OCI-LY7 (cell line): Measurements from ENCODE around the gene SPOCK1. TPM values are rescaled to one million over a fixed set of nuclear protein-coding genes. Genes with fewer than 3 reads are reported as not detected.

Source experiments
- BruUV-seq: library from RNA; stranded (reverse); fragments of 400-500 nt; replicated peaks from 2 replicates; lab custom pipeline; 2021; lab: Mats Ljungman, UMichigan
- CTCF ChIA-PET: fragments of 300-600 bp; sonication (Branson Sonifier 250); formaldehyde crosslinking; loops from one replicate; lab custom pipeline; 2022; ENCODE audit warnings: antibody characterized with exemption; ENCODE audit not compliant: unreplicated experiment; lab: Charles Lee
- POLR2A ChIA-PET: fragments of 300-600 bp; sonication (Branson Sonifier 250); formaldehyde crosslinking; loops from one replicate; lab custom pipeline; 2022; ENCODE audit warnings: antibody characterized with exemption; lab: Charles Lee
- DNase-seq: peaks from one replicate; pipeline ENCODE4 v3.0.0-alpha.2; 2015; ENCODE audit warnings: low spot score
- H2AFZ ChIP-seq: fragments of 200-600 bp; sonication (generic), shearing (Covaris generic); 2 replicates; pipeline ENCODE4 v1.6.1; 2014; ENCODE audit warnings: mild to moderate bottlenecking, antibody characterized with exemption, low read length, moderate library complexity
- H3K27ac ChIP-seq: fragments of 200-600 bp; sonication (generic); 2 replicates; pipeline ENCODE4 v1.5.1; 2014; ENCODE audit warnings: mixed run types, low read depth, mild to moderate bottlenecking, moderate library complexity, low read length, inconsistent platforms; ENCODE audit not compliant: poor library complexity, severe bottlenecking
- H3K36me3 ChIP-seq: fragments of 200-600 bp; sonication (generic); 2 replicates; pipeline ENCODE4 v1.6.1; 2014; ENCODE audit warnings: mild to moderate bottlenecking, antibody characterized with exemption, low read length, moderate library complexity, mixed read lengths; ENCODE audit not compliant: insufficient read depth
- H3K4me1 ChIP-seq: fragments of 200-600 bp; sonication (generic); 2 replicates; pipeline ENCODE4 v1.5.1; 2014; ENCODE audit warnings: mild to moderate bottlenecking, low read length; ENCODE audit not compliant: insufficient read depth, poor library complexity, severe bottlenecking
- H3K4me2 ChIP-seq: fragments of 200-600 bp; sonication (generic); 2 replicates; pipeline ENCODE4 v1.6.1; 2014; ENCODE audit warnings: mild to moderate bottlenecking, low read length
- H3K4me3 ChIP-seq: fragments of 200-600 bp; sonication (generic); 2 replicates; pipeline ENCODE4 v1.5.1; 2014; ENCODE audit warnings: mild to moderate bottlenecking, low read depth, low read length; ENCODE audit not compliant: poor library complexity, severe bottlenecking
- H3K79me2 ChIP-seq: fragments of 200-600 bp; sonication (generic); 2 replicates; pipeline ENCODE4 v1.6.1; 2016; ENCODE audit warnings: low read depth, mild to moderate bottlenecking, low read length, moderate library complexity, mixed read lengths; ENCODE audit not compliant: insufficient read depth
- H3K9me2 ChIP-seq: fragments of 200-600 bp; sonication (generic); 2 replicates; pipeline ENCODE4 v1.6.1; 2016; ENCODE audit warnings: mild to moderate bottlenecking, low read length, mixed read lengths; ENCODE audit not compliant: insufficient read depth
- H3K9me3 ChIP-seq: fragments of 200-600 bp; sonication (generic); 2 replicates; pipeline ENCODE4 v1.6.1; 2014; ENCODE audit warnings: mild to moderate bottlenecking, mixed run types, low read length, mixed read lengths
- H4K20me1 ChIP-seq: fragments of 200-600 bp; sonication (generic); 2 replicates; pipeline ENCODE4 v1.6.1; 2014; ENCODE audit warnings: mild to moderate bottlenecking, antibody characterized with exemption, low read length, moderate library complexity, mixed read lengths; ENCODE audit not compliant: insufficient read depth
- EZH2phosphoT487 ChIP-seq: fragments of 200-600 bp; sonication (generic); IDR thresholded peaks from 2 replicates; pipeline ENCODE4 v1.6.1; 2018; ENCODE audit warnings: low read depth, borderline replicate concordance, mild to moderate bottlenecking, mixed run types, antibody characterized with exemption, low read length, moderate library complexity, mixed read lengths
- intact Hi-C: fragments of 100-400 bp; cut with micrococcal nuclease; formaldehyde crosslinking; loops from one replicate; pipeline ENCODE4 v1.10.0; 2022; ENCODE audit not compliant: unreplicated experiment
- total RNA-seq, 2 experiments: library from RNA; depleted of rRNA in 1 of 2; stranded (reverse); fragments of >200 nt in 1 of 2; shearing (Covaris generic) in 1 of 2; gene quantifications; 2 replicates each; pipeline ENCODE4 v1.2.3, GENCODE V29; 2014 to 2022
- TF ChIP-seq, protein P1 (sequence below): fragments of 200-600 bp; sonication (generic); conservative IDR thresholded peaks from 2 replicates; pipeline ENCODE4 v1.5.1; 2014; ENCODE audit warnings: mild to moderate bottlenecking, antibody characterized with exemption, low read length, moderate library complexity, mixed read lengths

The SPOCK1 gene
- total RNA-seq, 2 experiments from 2014 or later: 0.29 to 1.5 TPM

DNA sequence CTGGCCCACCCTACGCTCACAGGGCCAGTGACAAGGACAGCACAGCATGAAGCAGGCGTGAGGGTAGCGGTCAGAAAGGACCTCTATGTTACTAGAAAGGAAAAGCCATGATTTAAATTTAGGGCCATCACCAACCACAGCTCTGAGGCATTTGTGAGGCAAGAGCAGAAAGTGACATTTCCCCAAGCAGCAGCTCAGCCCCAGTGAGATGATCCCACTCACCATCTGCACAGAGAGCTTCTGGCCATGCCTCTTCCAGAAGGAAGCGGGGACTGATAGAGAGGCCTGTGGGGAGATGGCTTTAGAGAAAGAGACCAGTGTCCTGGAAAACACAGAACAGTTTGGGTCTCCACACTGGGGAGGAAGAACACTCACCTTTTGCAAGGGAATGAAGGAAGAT lies 413.9 kb downstream of the SPOCK1 start:
- H4K20me1 ChIP-seq: no peaks in the 10 kb centered on the region
- TF ChIP-seq EZH2phosphoT487: no peak
- TF ChIP-seq, protein P1, sequence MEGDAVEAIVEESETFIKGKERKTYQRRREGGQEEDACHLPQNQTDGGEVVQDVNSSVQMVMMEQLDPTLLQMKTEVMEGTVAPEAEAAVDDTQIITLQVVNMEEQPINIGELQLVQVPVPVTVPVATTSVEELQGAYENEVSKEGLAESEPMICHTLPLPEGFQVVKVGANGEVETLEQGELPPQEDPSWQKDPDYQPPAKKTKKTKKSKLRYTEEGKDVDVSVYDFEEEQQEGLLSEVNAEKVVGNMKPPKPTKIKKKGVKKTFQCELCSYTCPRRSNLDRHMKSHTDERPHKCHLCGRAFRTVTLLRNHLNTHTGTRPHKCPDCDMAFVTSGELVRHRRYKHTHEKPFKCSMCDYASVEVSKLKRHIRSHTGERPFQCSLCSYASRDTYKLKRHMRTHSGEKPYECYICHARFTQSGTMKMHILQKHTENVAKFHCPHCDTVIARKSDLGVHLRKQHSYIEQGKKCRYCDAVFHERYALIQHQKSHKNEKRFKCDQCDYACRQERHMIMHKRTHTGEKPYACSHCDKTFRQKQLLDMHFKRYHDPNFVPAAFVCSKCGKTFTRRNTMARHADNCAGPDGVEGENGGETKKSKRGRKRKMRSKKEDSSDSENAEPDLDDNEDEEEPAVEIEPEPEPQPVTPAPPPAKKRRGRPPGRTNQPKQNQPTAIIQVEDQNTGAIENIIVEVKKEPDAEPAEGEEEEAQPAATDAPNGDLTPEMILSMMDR: no peak
- no peak overlapping the region for H3K27ac ChIP-seq
- H2AFZ ChIP-seq: no peak overlapping the region
- H3K36me3 ChIP-seq: no peaks in the 10 kb centered on the region
- POLR2A ChIA-PET: interaction anchor here (1.2 to 1.8 kb wide), 2 partner anchors 10 to 12 kb away, joined by 3 to 7 read pairs; no protein-coding TSS in a partner anchor
- peaks cover 8% of the 10 kb centered on the region for H3K4me1 ChIP-seq
- no peaks in the 10 kb centered on the region for H3K9me2 ChIP-seq
- CTCF ChIA-PET: interaction anchor here (1.2 to 1.6 kb wide), 2 partner anchors 10 to 30 kb away, joined by 3 to 4 read pairs; no protein-coding TSS in a partner anchor
- H3K4me3 ChIP-seq: no peak overlapping the region
- no peaks in the 10 kb centered on the region for H3K79me2 ChIP-seq
- intact Hi-C loops: no loop called here
- H3K4me2 ChIP-seq: no peak overlapping the region
- DNase-seq: no peak
- BruUV-seq: no TSS peak
- H3K9me3 ChIP-seq: no peaks in the 10 kb centered on the region

DNA sequence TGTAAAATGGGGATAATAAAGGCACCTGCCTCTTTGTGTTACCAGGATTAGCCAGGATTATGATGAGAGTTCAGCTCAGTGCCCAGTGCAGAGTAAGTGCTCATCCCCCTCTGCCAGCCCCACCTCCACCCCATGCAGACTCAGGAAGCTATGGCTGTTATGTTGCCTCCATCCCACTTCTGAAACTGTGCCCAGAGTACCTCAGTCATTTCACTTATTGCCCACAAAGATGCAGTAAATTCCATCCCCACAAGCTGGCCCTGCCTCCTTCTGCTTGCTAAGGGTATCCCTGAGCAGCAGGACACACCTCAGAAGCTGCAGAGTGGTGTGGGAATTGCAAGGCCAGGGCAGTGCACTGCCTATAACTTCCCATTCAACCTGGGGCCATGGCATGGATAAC lies 415.1 kb downstream of the SPOCK1 start:
- no peak for DNase-seq
- CTCF ChIA-PET: no interaction called here
- Histone ChIP-seq H3K4me3 (no peak overlapping the region), H3K36me3 (no peaks in the 10 kb centered on the region), H3K27ac (no peak overlapping the region), H2AFZ (no peak overlapping the region), H3K79me2 (no peaks in the 10 kb centered on the region), H3K9me3 (no peaks in the 10 kb centered on the region), H3K4me2 (no peak overlapping the region), H3K4me1 (peaks cover 11% of the 10 kb centered on the region), H3K9me2 (no peaks in the 10 kb centered on the region), H4K20me1 (no peaks in the 10 kb centered on the region)
- no TSS peak for BruUV-seq
- POLR2A ChIA-PET: interaction anchor here (1.4 to 2.3 kb wide), 3 partner anchors 11 to 60 kb away, joined by 3 to 12 read pairs (median 7); no protein-coding TSS in a partner anchor
- TF ChIP-seq EZH2phosphoT487: no peak
- TF ChIP-seq, protein P1: no peak
- intact Hi-C loops: no loop called here

GRCh38 chr5:137082951-137083350 lies 416.2 kb downstream of the SPOCK1 start:
- intact Hi-C loops: no loop called here
- Histone ChIP-seq H4K20me1 (no peaks in the 10 kb centered on the region), H3K4me1 (peaks cover 21% of the 10 kb centered on the region), H2AFZ (no peak overlapping the region), H3K36me3 (no peaks in the 10 kb centered on the region), H3K79me2 (no peaks in the 10 kb centered on the region), H3K4me3 (no peak overlapping the region), H3K9me3 (no peaks in the 10 kb centered on the region), H3K4me2 (no peak overlapping the region), H3K27ac (no peak overlapping the region), H3K9me2 (no peaks in the 10 kb centered on the region)
- ChIA-PET POLR2A (interaction anchor here (0.8 to 2.3 kb wide), 7 partner anchors 9 to 122 kb away, joined by 3 to 12 read pairs (median 4); no protein-coding TSS in a partner anchor), CTCF (interaction anchor here (0.8 kb wide), 1 partner anchor 10 kb away, joined by 4 read pairs; no protein-coding TSS in a partner anchor)
- TF ChIP-seq EZH2phosphoT487: no peak
- TF ChIP-seq, protein P1: no peak
- BruUV-seq: no TSS peak
- no peak for DNase-seq
